C4-2B (cell line): ENCODE data around the gene PNPLA6.

Experiments used
- CTCF ChIP-seq: fragments of 450-650 bp; conservative IDR thresholded peaks from 2 replicates; pipeline ENCODE4 v1.5.1; 2017; ENCODE audit warnings: mild to moderate bottlenecking
- ZFX ChIP-seq: fragments of 450-650 bp; IDR thresholded peaks from 2 replicates; pipeline ENCODE4 v1.6.1; 2017

GRCh38 chr19:7509625-7510024 lies 25.9 kb upstream of the PNPLA6 start:
- TF ChIP-seq CTCF (no peak), ZFX (no peak)
